Middle frontal gyrus (tissue), 1 donor: ENCODE results near the gene ARF1.

Source experiments
- DNase-seq: peaks from one replicate; pipeline ENCODE4 v3.0.0-alpha.2; 2015; ENCODE audit warnings: low spot score; ENCODE audit errors: extremely low spot score

ARF1 gene

GRCh38 chr1:228048659-228049298, 33.7 kb upstream of the ARF1 start:
- no peak for DNase-seq

GRCh38 chr1:228050571-228051231, 31.8 kb upstream of the ARF1 start:
- DNase-seq = no peak

GRCh38 chr1:228058172-228058948, 24.1 kb upstream of the ARF1 start:
- no peak for DNase-seq

GRCh38 chr1:228058949-228059633, 23.4 kb upstream of the ARF1 start:
- DNase-seq = no peak

- DNase-seq = no peak
Measured at GRCh38 chr1:228059634-228060457, 22.7 kb upstream of the ARF1 start.

GRCh38 chr1:228060458-228061190, 21.9 kb upstream of the ARF1 start:
- no peak for DNase-seq

- no peak for DNase-seq
Measured at GRCh38 chr1:228061411-228062084, 21.0 kb upstream of the ARF1 start.

- DNase-seq = no peak
Measured at GRCh38 chr1:228062085-228062791, 20.3 kb upstream of the ARF1 start.

- DNase-seq = no peak
Measured at GRCh38 chr1:228062812-228063211, 19.7 kb upstream of the ARF1 start.

- no peak for DNase-seq
Measured at GRCh38 chr1:228063251-228064191, 19.0 kb upstream of the ARF1 start.

GRCh38 chr1:228064296-228064695, 18.2 kb upstream of the ARF1 start:
- no peak for DNase-seq

- no peak for DNase-seq
Measured at GRCh38 chr1:228064741-228065542, 17.6 kb upstream of the ARF1 start.

- DNase-seq = no peak
Measured at GRCh38 chr1:228065543-228066347, 16.8 kb upstream of the ARF1 start.

GRCh38 chr1:228066416-228066815, 16.1 kb upstream of the ARF1 start:
- DNase-seq = no peak

- no peak for DNase-seq
Measured at GRCh38 chr1:228066891-228067654, 15.4 kb upstream of the ARF1 start.

- DNase-seq = no peak
Measured at GRCh38 chr1:228068359-228068758, 14.1 kb upstream of the ARF1 start.
